NCI-H187 (cell line): Measurements from ENCODE around the gene OCA2.
"Not testable (repeated sequence)": the region's sequence is repeated elsewhere in the genome, so short reads cannot be mapped to it uniquely, and the experiment has no call there.

Experiments used
- DNase-seq, 2 experiments: peaks; one replicate each; lab custom pipeline; 2025; lab: John Stamatoyannopoulos, UW

OCA2 gene

GRCh38 chr15:28098766-28099554 is at the start of gene OCA2:
Gene OCA2 (minus strand): TSS chr15:28099315. CDS start chr15:28081874, 17,441 bp downstream.
- no peak for DNase-seq

DNA sequence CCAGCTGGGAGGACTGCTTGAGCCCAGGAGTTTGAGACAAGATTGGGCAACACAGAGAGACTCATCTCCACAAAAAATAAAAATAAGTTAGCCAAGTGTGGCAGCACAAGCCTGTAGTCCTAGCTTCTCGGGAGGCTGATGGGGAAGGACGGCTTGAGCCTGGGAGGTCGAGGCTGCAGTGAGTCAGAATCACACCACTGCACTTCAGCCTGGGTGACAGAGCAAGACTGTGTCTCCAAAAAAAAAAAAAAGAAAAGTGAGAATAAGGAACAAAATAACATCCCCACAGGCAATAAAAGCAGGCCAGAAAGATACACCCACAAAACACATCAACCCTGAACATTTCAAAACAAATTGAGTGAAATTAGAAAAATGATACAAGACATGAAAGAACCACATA is 48.7 kb upstream of the OCA2 start:
- DNase-seq: no peak

DNA sequence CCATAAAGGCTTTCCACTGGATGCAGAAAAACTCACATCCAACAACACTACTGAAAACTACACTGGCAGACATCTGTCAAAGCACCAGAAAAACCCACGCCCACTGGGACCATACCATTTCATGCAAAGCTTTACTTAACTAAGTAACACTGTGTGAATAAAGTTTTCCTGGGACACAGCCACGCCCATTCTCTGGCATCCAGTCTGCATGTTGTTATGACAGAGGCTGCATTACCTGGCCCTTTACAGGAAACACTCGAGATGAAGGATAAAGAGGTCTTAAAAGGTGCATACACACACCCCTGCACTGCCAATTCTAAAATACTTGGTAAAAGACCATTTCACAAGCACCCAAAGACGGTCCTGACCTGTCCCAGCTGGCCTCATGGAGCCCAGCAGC is 46.3 kb upstream of the OCA2 start:
- DNase-seq: not testable (repeated sequence)

GRCh38 chr15:28140062-28140461 is 40.9 kb upstream of the OCA2 start:
- DNase-seq: no peak

- not testable (repeated sequence) for DNase-seq
Measured at GRCh38 chr15:28137408-28138039, 38.4 kb upstream of the OCA2 start.

DNA sequence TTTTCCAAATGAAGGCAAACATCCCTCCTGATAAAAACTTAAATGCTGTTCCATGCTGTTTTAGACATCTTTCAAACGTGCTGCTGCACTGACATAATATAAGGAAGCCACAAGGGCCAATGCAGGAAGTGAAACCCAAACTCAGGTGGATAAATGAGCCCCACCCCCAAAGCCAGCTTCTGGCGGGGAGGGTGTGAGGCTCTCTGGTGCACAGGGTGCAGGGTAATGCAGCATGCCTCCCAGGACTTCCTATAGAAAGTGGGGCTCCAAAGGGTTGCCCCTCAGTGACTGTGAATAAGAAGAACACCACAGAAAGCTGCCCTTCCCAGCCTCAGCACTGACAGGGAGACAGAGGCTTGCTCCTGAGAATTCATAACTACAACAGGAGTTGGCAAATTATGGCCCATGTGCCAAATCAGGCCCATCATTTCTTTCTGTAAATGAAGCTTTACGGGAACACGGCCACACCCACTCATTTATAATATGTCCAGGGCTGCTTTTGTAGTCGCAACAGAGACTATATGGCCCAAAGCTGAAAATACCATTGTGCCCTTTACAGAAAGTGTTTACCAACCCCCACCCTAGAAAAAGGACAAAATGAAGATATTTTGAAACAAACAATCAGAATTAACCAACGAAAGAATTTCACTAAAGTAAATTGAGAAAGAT is 37.3 kb upstream of the OCA2 start:
- DNase-seq: not testable (repeated sequence)

DNA sequence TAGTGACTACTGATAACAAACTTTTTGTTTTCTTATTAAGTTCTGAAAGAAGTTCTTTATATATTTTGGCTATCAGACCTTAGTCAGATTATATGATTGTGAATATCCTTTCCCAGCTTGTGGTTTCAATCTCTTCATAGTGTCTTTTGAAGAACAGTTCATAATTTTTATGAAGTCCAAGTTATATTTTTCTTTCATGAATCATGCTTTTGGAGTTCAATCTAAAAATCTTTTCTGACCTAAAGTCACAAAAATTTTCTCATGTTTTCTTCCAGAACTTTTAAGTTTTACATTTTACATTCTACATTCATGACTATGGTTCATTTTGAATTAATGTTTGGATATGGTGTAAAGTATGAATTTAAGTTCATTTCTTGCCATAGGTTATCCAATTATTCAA is 34.2 kb upstream of the OCA2 start:
- no peak for DNase-seq

DNA sequence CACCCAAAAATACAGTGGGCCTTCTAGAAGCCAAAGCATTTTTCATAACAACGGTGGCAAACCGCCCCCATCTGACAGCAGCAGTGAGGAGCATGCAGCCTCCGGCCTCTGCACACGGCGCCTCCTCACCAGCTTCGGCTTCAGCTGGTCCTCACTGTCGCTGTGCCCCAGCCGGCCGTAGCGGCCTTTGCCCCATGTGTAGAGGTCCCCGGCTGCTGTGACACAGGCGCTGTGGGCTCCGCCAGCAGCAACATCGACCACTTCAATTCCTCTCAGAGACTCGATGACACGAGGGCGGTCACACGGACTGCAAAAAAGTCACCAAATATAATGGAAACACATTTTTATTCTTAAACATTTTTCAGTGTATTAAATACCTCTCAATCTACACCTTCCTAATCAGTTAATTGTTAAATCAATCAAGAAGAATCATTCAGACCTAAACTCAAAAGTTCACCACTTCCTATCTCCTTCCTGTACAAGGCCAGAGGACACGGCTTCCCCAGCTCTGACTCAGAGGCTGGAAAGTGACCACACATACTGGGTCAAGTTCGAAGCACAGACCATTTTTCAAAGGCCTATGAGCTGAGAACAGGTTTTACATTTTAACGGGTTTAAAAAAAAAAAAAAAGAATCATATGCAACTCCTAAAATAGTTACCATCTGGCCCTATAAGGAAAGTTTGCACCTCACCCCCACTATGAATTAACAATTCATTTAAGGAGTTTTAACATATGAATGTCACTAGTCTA is 33.6 kb upstream of the OCA2 start:
- DNase-seq: no peak

DNA sequence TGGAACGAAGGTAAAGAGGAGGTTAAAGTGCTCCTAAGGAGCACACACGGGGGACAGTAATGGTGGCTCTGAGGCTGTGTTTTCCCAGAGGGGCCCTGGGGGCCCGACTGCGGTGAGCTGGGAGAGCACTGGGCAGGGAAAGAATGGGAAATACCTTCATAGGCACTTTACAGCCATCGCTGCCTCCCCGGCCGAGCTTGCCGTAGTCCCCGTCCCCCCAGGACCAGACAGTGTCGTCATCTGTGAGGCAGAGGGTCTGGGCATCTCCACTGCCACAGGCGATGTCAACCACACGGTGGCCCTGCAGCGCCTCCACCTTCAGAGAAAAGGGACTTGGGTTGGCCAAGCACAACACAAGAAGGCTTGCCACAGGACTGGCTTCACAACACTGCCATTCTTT is 32.8 kb upstream of the OCA2 start:
- no peak for DNase-seq

GRCh38 chr15:28131400-28131799 is 32.3 kb upstream of the OCA2 start:
- no peak for DNase-seq

- no peak for DNase-seq
Measured at GRCh38 chr15:28130651-28131050, 31.5 kb upstream of the OCA2 start.

GRCh38 chr15:28129231-28129848 is 30.2 kb upstream of the OCA2 start:
- DNase-seq: no peak

DNA sequence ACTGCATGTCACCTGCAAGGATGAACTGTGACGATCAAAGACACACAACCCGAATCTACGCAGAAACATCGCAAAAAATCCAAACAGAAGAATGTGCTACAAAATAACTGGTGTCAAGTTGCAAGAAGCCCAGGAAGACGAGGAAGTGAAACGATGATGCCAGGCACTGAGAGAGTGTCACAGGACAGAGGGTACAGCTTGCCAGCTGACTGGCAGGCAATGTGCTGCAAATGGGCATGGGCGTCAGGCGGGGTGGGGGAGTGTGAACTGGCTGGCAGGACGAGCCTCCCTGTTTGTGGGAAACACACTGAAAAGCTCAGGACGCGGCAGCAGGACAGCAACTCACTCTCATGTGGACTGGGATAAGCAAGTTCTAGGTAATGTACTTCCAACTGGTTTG is 28.9 kb upstream of the OCA2 start:
- no peak for DNase-seq

GRCh38 chr15:28127036-28127435 is 27.9 kb upstream of the OCA2 start:
- no peak for DNase-seq

DNA sequence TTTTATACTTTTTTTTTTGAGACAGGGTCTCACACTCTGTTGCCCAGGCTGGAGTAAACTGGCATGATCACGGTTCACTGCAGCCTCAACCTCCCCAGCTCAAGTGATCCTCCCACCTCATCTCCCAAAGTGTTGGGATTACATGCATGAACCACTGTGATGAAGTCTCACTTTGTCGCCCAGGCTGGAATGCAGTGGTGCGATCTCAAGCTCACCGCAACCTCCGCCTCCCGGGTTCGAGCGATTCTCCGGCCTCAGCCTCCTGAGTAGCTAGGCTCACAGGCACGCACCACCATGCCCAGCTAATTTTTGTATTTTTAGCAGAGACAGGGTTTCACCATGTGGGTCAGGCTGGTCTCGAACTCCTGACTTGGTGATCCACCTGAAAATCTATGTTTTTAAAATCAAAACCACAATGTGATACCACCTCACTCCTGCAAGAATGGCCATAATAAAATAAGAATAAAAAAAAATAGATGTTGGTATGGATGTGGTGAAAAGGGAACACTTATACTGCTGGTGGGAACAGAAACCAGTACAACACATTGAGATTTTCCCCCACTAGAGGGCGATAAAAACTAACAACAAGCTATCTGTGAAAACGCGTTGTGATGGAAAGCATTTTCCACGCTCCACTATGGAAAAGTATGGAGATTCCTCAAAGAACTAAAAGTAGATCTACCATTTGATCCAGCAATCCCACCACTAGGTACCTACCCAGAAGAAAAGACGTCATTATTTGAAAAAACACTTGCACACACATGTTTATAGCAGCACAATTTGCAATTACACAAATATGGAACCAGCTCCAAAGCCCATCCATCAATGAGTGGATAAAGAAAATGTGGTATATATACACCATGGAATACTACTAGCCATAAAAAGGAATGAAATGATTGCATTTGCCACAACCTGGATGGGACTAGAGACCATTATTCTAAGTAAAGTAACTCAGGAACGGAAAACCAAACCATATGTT is 26.8 kb upstream of the OCA2 start:
- DNase-seq: no peak

DNA sequence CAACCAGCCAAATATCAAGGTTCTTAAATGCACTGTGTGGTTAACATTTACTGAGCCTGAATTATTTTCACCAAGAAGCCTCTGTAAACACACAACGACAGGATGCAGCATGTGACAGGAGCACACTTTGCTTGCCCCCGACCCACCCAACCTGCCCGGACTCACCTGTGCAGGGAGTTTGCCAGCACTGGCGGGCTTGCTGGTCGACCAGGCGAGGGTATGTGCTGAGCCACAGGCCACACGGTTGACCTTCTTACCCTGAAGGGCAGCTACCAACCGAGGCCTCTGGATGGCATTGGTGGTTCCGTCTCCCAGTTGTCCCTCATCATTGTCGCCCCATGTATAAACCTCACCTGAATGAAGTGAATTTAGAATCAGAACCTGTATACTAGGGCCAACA is 25.7 kb upstream of the OCA2 start:
- DNase-seq: no peak

GRCh38 chr15:28123408-28124023 is 24.4 kb upstream of the OCA2 start:
- DNase-seq: peak in 1 of 2 experiments; percentile 22

DNA sequence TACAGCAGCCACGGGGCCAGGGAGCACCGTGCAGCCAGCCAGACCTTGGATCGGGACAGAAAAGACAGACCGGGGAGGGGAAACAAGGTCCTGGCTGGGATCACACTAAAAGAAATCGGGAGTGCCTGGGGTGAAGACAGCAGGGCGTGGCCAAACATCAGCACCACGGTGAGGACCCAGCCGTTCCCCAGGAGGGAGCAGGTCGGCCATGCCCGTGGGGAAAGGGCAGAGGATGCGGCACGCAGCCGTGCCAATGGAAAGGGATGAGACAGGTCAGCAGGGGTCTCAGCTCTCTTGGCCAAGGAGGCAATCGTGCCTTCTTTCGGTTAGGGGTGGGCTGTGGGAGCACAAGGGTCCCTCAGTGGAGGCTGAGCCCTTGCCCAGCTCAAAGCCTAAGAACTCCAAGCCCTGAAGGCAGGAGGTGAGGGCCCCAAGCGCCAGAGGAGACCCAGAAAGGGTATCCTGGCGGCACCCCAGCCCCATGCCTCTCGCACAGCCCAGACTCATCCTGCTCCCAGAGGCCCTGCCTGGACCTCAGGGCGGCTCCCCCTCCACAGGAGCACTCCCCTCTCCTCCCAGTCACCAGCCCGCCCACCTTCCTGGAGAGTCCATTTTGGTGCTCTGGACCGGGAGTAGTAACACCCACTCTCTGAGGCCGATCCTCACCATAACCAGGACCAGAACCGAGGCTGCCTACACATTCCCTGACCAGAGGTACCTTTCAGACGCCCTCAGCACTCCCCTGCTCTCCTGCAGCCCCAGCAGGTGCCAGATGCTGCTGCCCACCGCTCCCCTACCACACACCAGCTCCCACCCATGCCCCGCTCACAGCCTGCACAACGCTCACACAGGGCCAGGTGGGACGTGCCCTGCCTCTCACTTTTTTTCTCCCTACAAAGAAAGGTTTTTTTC is 23.2 kb upstream of the OCA2 start:
- DNase-seq: no peak

- not testable (repeated sequence) for DNase-seq
Measured at GRCh38 chr15:28121577-28121976, 22.5 kb upstream of the OCA2 start.
